SK-N-SH (cell line): Measurements from ENCODE around the gene CPED1. TPM values are rescaled to one million over a fixed set of nuclear protein-coding genes. Genes with fewer than 3 reads are reported as not detected.

ENCODE experiments used
- CTCF ChIA-PET: fragments of 300-600, 350-600 bp; formaldehyde crosslinking; extraction: SDS; loops from one replicate; lab custom pipeline; 2021; lab: Yijun Ruan, JAX
- POLR2A ChIA-PET: fragments of 350-600 bp; sonication (Branson Sonifier 250); formaldehyde crosslinking; extraction: SDS; loops from one replicate; lab custom pipeline; 2020; ENCODE audit warnings: antibody characterized with exemption, inconsistent platforms; lab: Yijun Ruan, JAX
- DNase-seq: peaks from one replicate; pipeline ENCODE4 v3.0.0; 2012
- H2AFZ ChIP-seq: fragments of 200-600 bp; sonication (generic); 2 replicates; pipeline ENCODE4 v1.8.1; 2016; ENCODE audit warnings: antibody characterized with exemption, mild to moderate bottlenecking, low read depth
- H3F3A ChIP-seq: fragments of 200-600 bp; sonication (generic); replicated peaks from 2 replicates; pipeline ENCODE3; 2016; ENCODE audit warnings: antibody characterized with exemption, mild to moderate bottlenecking; ENCODE audit not compliant: insufficient read depth
- H3K27ac ChIP-seq, 2 experiments: fragments of 200-500 bp in 1 of 2; fragments of 200-600 bp in 1 of 2; sonication (Bioruptor generic) in 1 of 2; sonication (generic), shearing (Covaris generic) in 1 of 2; 2 replicates each; pipeline versions ENCODE4 v1.5.1 to v1.6.1; 2014 to 2016; ENCODE audit warnings: low read depth in 2 of 2, inconsistent platforms in 1 of 2, low read length in 1 of 2, mild to moderate bottlenecking in 1 of 2, mixed read lengths in 1 of 2
- H3K27me3 ChIP-seq: fragments of 200-600 bp; sonication (generic), shearing (Covaris generic); 2 replicates; pipeline ENCODE4 v1.6.1; 2016; ENCODE audit warnings: mixed run types; ENCODE audit not compliant: insufficient read depth
- H3K36me3 ChIP-seq, 2 experiments: fragments of 200-500 bp in 1 of 2; fragments of 200-600 bp in 1 of 2; sonication (Bioruptor generic) in 1 of 2; sonication (generic) in 1 of 2; replicated peaks in 1 of 2; 2 replicates each; pipeline versions ENCODE3 to v1.5.1; 2014 to 2016; ENCODE audit warnings: low read length in 1 of 2, mild to moderate bottlenecking in 1 of 2; ENCODE audit not compliant: insufficient read depth in 2 of 2, control insufficient read depth in 1 of 2
- H3K4me1 ChIP-seq, 2 experiments: fragments of 200-500 bp in 1 of 2; fragments of 200-600 bp in 1 of 2; sonication (Bioruptor generic) in 1 of 2; sonication (generic), shearing (Covaris generic) in 1 of 2; 2 replicates each; pipeline versions ENCODE4 v1.5.1 to v1.6.1; 2014 to 2016; ENCODE audit warnings: low read depth in 1 of 2, low read length in 1 of 2, mixed run types in 1 of 2; ENCODE audit not compliant: insufficient read depth in 2 of 2, control insufficient read depth in 1 of 2
- H3K4me2 ChIP-seq: fragments of 200-600 bp; sonication (generic), shearing (Covaris generic); 2 replicates; pipeline ENCODE4 v1.6.1; 2017; ENCODE audit warnings: mixed run types
- H3K4me3 ChIP-seq, 2 experiments: fragments of 200-500 bp in 1 of 2; fragments of 200-600 bp in 1 of 2; sonication (Bioruptor generic) in 1 of 2; sonication (generic), shearing (Covaris generic) in 1 of 2; 2 replicates each; pipeline versions ENCODE4 v1.5.1 to v1.8.1; 2014 to 2016; ENCODE audit warnings: low read depth in 2 of 2, inconsistent platforms in 1 of 2, low read length in 1 of 2, mild to moderate bottlenecking in 1 of 2, mixed read lengths in 1 of 2, moderate library complexity in 1 of 2
- H3K79me2 ChIP-seq: fragments of 200-600 bp; sonication (generic); 2 replicates; pipeline ENCODE4 v1.8.1; 2017; ENCODE audit warnings: mild to moderate bottlenecking; ENCODE audit not compliant: insufficient read depth
- H3K9ac ChIP-seq: fragments of 200-600 bp; sonication (generic); 2 replicates; pipeline ENCODE4 v1.6.1; 2017; ENCODE audit warnings: mixed run types
- H3K9me2 ChIP-seq: fragments of 200-600 bp; sonication (generic); 2 replicates; pipeline ENCODE4 v1.6.1; 2017; ENCODE audit warnings: mixed run types
- H3K9me3 ChIP-seq: fragments of 200-600 bp; sonication (generic); 2 replicates; pipeline ENCODE4 v1.6.1; 2017; ENCODE audit warnings: mixed run types, mild to moderate bottlenecking, moderate library complexity
- H4K20me1 ChIP-seq: fragments of 200-600 bp; sonication (generic); 2 replicates; pipeline ENCODE4 v1.6.1; 2017; ENCODE audit warnings: mild to moderate bottlenecking, mixed run types; ENCODE audit not compliant: insufficient read depth
- CHD2 ChIP-seq: fragments of 150-350 bp; IDR thresholded peaks from 2 replicates; pipeline ENCODE4 v1.6.1; 2018; ENCODE audit warnings: low read length; ENCODE audit not compliant: partially characterized antibody
- EP300 ChIP-seq, 2 experiments: IDR thresholded peaks; 2 replicates each; pipeline versions ENCODE4 v1.4.0 to v1.6.1; 2012; ENCODE audit warnings: borderline replicate concordance in 1 of 2, low read depth in 1 of 2, low read length in 1 of 2
- FOXJ3 ChIP-seq: sonication (generic); formaldehyde crosslinking; IDR thresholded peaks from 2 replicates; pipeline ENCODE4 v1.5.1; 2020; ENCODE audit warnings: mild to moderate bottlenecking, missing genetic modification reagents
- PBX3 ChIP-seq: IDR thresholded peaks from 2 replicates; pipeline ENCODE4; 2012
- RAD21 ChIP-seq: IDR thresholded peaks from 2 replicates; pipeline ENCODE4 v1.6.1; 2012; ENCODE audit warnings: mild to moderate bottlenecking, low read length
- RCOR1 ChIP-seq: fragments of 150-350 bp; IDR thresholded peaks from 2 replicates; pipeline ENCODE4 v1.6.1; 2017; ENCODE audit warnings: antibody characterized with exemption, low read length
- REST ChIP-seq: IDR thresholded peaks from 2 replicates; pipeline ENCODE4 v1.6.1; 2012; ENCODE audit warnings: mild to moderate bottlenecking, low read depth, low read length, moderate library complexity
- RFX5 ChIP-seq: IDR thresholded peaks from 2 replicates; pipeline ENCODE4 v1.6.1; 2012; ENCODE audit warnings: mild to moderate bottlenecking, improper control_type of control experiment, low read length
- SIN3A ChIP-seq: IDR thresholded peaks from 2 replicates; pipeline ENCODE4 v1.6.1; 2012; ENCODE audit warnings: low read depth, mild to moderate bottlenecking, low read length, moderate library complexity, borderline replicate concordance
- TCF12 ChIP-seq: IDR thresholded peaks from 2 replicates; pipeline ENCODE4 v1.4.0; 2012
- USF2 ChIP-seq: fragments of 150-350 bp; IDR thresholded peaks from 2 replicates; pipeline ENCODE4 v1.6.1; 2017; ENCODE audit warnings: antibody characterized with exemption, low read length, low read depth, borderline replicate concordance
- WGBS: methylation state at CpG from one replicate; pipeline ENCODE4 v1.1.6; 2017; ENCODE audit warnings: low lambda C conversion rate; 5-methylcytosine and 5-hydroxymethylcytosine counted together
- polyA plus RNA-seq, 3 experiments: library from polyadenylated mRNA; depleted of rRNA; stranded (reverse); fragments of >200 nt; gene quantifications; 2 replicates each; pipeline ENCODE4 v1.2.3, GENCODE V29; 2012
- TF ChIP-seq, protein P1 (sequence below): fragments of 150-350 bp; IDR thresholded peaks from 2 replicates; pipeline ENCODE4 v1.6.1; 2016; ENCODE audit warnings: mild to moderate bottlenecking, low read depth, low read length
- TF ChIP-seq, protein P2 (sequence below): IDR thresholded peaks from 2 replicates; pipeline ENCODE4 v1.4.0; 2012; ENCODE audit warnings: low read depth
- TF ChIP-seq, protein P3 (sequence below): IDR thresholded peaks from 2 replicates; pipeline ENCODE4 v1.4.0; 2012; ENCODE audit warnings: low read depth, borderline replicate concordance

CPED1 gene
- polyA plus RNA-seq, 1 of the 3 experiments (the other 2 are of a cell fraction) = 4.4 TPM

GRCh38 chr7:120987683-120988590 lies 574 bp upstream of the CPED1 start (continued):
- TF ChIP-seq, protein P1, sequence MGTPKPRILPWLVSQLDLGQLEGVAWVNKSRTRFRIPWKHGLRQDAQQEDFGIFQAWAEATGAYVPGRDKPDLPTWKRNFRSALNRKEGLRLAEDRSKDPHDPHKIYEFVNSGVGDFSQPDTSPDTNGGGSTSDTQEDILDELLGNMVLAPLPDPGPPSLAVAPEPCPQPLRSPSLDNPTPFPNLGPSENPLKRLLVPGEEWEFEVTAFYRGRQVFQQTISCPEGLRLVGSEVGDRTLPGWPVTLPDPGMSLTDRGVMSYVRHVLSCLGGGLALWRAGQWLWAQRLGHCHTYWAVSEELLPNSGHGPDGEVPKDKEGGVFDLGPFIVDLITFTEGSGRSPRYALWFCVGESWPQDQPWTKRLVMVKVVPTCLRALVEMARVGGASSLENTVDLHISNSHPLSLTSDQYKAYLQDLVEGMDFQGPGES = no peak
- TF ChIP-seq, protein P2, sequence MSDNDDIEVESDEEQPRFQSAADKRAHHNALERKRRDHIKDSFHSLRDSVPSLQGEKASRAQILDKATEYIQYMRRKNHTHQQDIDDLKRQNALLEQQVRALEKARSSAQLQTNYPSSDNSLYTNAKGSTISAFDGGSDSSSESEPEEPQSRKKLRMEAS = peak; percentile 80
- peak; percentile 64; the same call in 1 of the 2 replicates for TF ChIP-seq RFX5

DNA sequence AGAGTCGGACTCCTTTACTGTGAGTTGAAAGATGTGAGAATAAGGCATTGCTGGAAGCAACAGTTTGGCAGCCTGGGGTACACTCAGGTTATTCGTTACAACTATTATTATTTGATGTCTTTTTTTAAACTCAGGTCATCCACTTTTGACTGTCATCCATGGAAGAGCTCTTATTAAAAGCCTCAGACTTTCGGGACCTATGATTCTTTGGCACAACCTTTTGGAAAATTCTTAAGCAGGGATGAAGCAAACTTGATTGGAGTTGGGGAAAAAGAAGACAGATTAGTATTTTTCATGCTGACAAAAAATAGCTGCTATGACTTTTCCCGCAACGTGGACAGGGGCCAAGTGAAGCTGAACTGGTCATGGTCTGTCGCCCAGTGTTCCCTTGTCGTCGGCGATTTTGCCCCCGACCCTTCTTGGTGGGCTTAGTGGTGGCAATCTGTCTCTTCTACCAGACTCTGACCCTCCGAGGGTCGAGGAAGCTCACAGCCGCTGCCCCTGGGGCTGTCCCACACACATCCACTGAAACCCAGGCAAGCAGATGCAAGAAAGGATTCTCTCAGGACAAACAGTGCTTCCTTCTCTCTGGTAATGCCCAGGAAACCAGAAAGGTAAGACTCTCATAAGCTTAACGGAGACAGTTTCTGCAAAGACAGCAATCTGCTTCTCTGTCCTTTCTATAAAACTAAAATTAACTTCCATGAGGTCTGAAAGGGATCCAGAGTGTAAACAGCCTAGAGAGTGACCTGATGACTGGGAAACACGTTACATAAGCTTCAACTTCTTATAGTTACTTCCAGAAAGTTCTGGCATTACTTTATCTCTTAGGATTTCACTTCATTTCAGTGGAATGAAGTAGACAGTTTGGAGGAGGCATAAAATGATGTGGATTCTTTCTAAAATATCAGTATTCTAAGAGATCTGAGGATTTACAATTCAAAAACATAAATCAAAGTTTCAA lies 1.0 kb downstream of the CPED1 start:
- CTCF ChIA-PET = interaction anchor here (0.8 to 8.9 kb wide), 20 partner anchors 10 to 1027 kb away, joined by 3 to 397 read pairs (median 8); no protein-coding TSS in a partner anchor
- Histone ChIP-seq H3K9me2 (no peaks in the 10 kb centered on the region), H3K27ac (peak overlapping the region; percentile 1 to 70), H3K27me3 (no peaks in the 10 kb centered on the region), H3K4me1 (peaks cover 24 to 40% of the 10 kb centered on the region in 2 experiments; a peak in 3 of 4 replicates), H3K9me3 (no peaks in the 10 kb centered on the region), H3K79me2 (peaks cover 25% of the 10 kb centered on the region), H4K20me1 (no peaks in the 10 kb centered on the region), H3K4me2 (peak overlapping the region; percentile 86), H3K4me3 (peak overlapping the region; percentile 49 to 62), H3K9ac (peak overlapping the region; percentile 62), H2AFZ (peak overlapping the region; percentile 86), H3F3A (peaks cover 27% of the 10 kb centered on the region), H3K36me3 (no peaks in the 10 kb centered on the region)
- POLR2A ChIA-PET = interaction anchor here (2.2 to 3.1 kb wide), 2 partner anchors 39 to 87 kb away, joined by 7 to 11 read pairs; partner anchors contain the start of gene ING3
- 15% methylated on average over 14 of the region's 15 CpGs for WGBS
- DNase-seq = peak; percentile 31
- TF ChIP-seq RAD21 = no peak
- TF ChIP-seq, protein P3, sequence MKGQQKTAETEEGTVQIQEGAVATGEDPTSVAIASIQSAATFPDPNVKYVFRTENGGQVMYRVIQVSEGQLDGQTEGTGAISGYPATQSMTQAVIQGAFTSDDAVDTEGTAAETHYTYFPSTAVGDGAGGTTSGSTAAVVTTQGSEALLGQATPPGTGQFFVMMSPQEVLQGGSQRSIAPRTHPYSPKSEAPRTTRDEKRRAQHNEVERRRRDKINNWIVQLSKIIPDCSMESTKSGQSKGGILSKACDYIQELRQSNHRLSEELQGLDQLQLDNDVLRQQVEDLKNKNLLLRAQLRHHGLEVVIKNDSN = no peak
- TF ChIP-seq PBX3 = no peak
- TF ChIP-seq, protein P2 = peak; percentile 44; the same call in 1 of the 2 replicates
- TF ChIP-seq CHD2 = no peak
- 0 out of 2 replicates have a peak, but pooled peaks have one; percentile 18 for TF ChIP-seq SIN3A
- TF ChIP-seq FOXJ3 (CRISPR knock-in tag) = no peak
- TF ChIP-seq REST = no peak
- TF ChIP-seq, protein P1 = no peak
- peak in 1 of 2 experiments; percentile 22; a peak in 1 of 4 replicates for TF ChIP-seq EP300 (IDR thresholded peaks at IDR 0.05; ENCODE audit: borderline replicate concordance in 1 of 2, low read depth in 1 of 2, low read length in 1 of 2)
- TF ChIP-seq RCOR1 = no peak
- TF ChIP-seq USF2 = no peak
- no peak for TF ChIP-seq TCF12
